Endothelial cell (in vitro differentiated cells): Measurements from ENCODE around the gene MIEF2. TPM values are rescaled to one million over a fixed set of nuclear protein-coding genes. Genes with fewer than 3 reads are reported as not detected.

Source experiments
- DNase-seq: peaks from one replicate; pipeline ENCODE4 v3.0.0; 2021; ENCODE audit warnings: low spot score
- H3K27ac Mint-ChIP-seq: one replicate; pipeline ENCODE4 v1.8.0; 2021; ENCODE audit warnings: mixed read lengths, inconsistent platforms; ENCODE audit not compliant: unreplicated experiment
- H3K27me3 Mint-ChIP-seq: one replicate; pipeline ENCODE4 v1.8.0; 2021; ENCODE audit warnings: mild to moderate bottlenecking, moderate library complexity, mixed read lengths, inconsistent platforms; ENCODE audit not compliant: unreplicated experiment
- H3K36me3 Mint-ChIP-seq: one replicate; pipeline ENCODE4 v1.8.0; 2021; ENCODE audit warnings: mild to moderate bottlenecking, low read depth, mixed read lengths, inconsistent platforms; ENCODE audit not compliant: unreplicated experiment
- H3K4me1 Mint-ChIP-seq: one replicate; pipeline ENCODE4 v1.8.0; 2021; ENCODE audit warnings: mild to moderate bottlenecking, mixed read lengths, inconsistent platforms; ENCODE audit not compliant: unreplicated experiment
- H3K4me3 Mint-ChIP-seq: one replicate; pipeline ENCODE4 v1.8.0; 2021; ENCODE audit warnings: mild to moderate bottlenecking, mixed read lengths, inconsistent platforms; ENCODE audit not compliant: unreplicated experiment
- H3K9me3 Mint-ChIP-seq: one replicate; pipeline ENCODE4 v1.8.0; 2021; ENCODE audit warnings: mixed read lengths, inconsistent platforms; ENCODE audit not compliant: unreplicated experiment
- total RNA-seq: library from RNA; stranded (reverse); fragmentation: NEBNext Ultra II Directional; extraction: Animal tissue kit (Norgen Biotek cat#: 25700); gene quantifications from one replicate; pipeline ENCODE4 v1.2.1, GENCODE V29; 2021; ENCODE audit not compliant: unreplicated experiment
- TF ChIP-seq, protein P1 (sequence below): fragments of 200-600 bp; sonication (generic); IDR thresholded peaks from one replicate; pipeline ENCODE4 v1.5.0; 2021; ENCODE audit warnings: antibody characterized with exemption; ENCODE audit not compliant: unreplicated experiment

Gene MIEF2
- total RNA-seq, 1 donor from 2014 or later = 11.6 TPM

DNA sequence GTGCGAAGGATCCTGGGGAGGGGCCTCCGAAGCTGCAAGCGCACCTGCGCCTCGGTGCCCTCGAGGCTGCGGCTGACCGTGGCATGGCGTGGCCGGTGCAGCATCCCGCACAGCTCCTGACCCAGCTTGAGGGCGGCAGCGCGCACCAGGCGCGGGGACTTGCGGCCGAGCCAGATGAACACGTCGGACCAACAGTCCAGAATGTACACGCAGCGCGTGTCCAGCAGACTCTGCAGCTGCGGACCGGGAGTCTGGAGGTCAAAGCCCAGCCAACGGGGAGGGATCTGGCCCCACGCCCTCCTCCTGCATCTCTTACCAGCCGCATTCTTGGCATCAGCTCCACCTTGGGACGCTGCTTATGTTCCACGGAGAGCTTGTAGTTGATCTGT lies 12.9 kb upstream of the MIEF2 start:
- Mint-ChIP-seq H3K27me3 (peaks cover 10% of the 10 kb centered on the region), H3K27ac (no peak overlapping the region), H3K4me1 (peaks cover 9% of the 10 kb centered on the region), H3K9me3 (no peaks in the 10 kb centered on the region), H3K36me3 (peaks cover 32% of the 10 kb centered on the region), H3K4me3 (no peak overlapping the region)
- DNase-seq = no peak
- TF ChIP-seq, protein P1, sequence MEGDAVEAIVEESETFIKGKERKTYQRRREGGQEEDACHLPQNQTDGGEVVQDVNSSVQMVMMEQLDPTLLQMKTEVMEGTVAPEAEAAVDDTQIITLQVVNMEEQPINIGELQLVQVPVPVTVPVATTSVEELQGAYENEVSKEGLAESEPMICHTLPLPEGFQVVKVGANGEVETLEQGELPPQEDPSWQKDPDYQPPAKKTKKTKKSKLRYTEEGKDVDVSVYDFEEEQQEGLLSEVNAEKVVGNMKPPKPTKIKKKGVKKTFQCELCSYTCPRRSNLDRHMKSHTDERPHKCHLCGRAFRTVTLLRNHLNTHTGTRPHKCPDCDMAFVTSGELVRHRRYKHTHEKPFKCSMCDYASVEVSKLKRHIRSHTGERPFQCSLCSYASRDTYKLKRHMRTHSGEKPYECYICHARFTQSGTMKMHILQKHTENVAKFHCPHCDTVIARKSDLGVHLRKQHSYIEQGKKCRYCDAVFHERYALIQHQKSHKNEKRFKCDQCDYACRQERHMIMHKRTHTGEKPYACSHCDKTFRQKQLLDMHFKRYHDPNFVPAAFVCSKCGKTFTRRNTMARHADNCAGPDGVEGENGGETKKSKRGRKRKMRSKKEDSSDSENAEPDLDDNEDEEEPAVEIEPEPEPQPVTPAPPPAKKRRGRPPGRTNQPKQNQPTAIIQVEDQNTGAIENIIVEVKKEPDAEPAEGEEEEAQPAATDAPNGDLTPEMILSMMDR = no peak

DNA sequence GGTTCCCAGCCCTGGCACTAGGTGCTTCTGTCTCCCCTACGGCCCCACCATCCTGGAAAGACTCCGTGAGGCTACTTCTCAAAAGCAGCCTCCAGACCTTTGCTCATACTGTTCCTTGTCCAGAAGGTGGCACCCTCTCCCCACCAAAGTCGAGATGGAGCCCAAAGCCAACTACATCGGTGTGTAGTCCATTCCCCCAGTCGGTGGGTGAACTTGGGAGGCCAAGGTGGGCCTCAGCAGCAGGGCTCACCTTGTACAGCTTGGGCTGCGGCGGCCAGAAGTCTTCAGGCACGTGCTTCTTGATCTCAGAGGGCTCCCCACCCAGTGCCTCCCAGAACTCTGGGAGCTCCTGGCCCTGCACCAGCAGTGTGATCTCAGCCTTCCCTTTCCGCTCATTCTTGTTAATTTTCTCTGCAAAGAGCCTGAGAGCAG lies 12.1 kb upstream of the MIEF2 start:
- Mint-ChIP-seq H3K27me3 (peaks cover 10% of the 10 kb centered on the region), H3K27ac (peak overlapping the region; percentile 59), H3K4me1 (peaks cover 9% of the 10 kb centered on the region), H3K36me3 (peaks cover 39% of the 10 kb centered on the region), H3K4me3 (peak overlapping the region; percentile 83), H3K9me3 (no peaks in the 10 kb centered on the region)
- TF ChIP-seq, protein P1 = peak; percentile 46
- DNase-seq = peak; percentile 69

DNA sequence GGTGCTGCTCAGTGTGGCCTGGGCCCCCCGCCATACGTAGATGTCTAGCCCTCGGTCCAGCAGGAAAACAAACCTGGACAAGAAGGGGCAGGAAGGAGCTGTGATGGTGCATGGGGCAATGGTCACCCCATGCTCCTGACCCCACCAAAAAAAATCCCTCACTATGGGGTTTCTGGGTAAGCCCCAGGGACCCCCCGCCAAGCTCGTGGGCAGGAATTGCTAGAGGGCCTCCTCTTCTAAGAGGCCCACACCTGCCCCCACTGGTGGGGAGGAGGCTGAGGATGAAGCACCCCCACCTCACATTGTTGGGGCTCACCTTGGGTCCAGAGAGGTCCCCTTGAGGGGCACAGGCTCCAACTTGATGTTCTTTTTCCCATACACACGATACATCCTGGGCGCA lies 11.7 kb upstream of the MIEF2 start:
- TF ChIP-seq, protein P1 = no peak
- Mint-ChIP-seq H3K4me1 (peaks cover 9% of the 10 kb centered on the region), H3K4me3 (peak overlapping the region; percentile 83), H3K36me3 (peaks cover 39% of the 10 kb centered on the region), H3K27me3 (peaks cover 10% of the 10 kb centered on the region), H3K27ac (no peak overlapping the region), H3K9me3 (no peaks in the 10 kb centered on the region)
- no peak for DNase-seq

DNA sequence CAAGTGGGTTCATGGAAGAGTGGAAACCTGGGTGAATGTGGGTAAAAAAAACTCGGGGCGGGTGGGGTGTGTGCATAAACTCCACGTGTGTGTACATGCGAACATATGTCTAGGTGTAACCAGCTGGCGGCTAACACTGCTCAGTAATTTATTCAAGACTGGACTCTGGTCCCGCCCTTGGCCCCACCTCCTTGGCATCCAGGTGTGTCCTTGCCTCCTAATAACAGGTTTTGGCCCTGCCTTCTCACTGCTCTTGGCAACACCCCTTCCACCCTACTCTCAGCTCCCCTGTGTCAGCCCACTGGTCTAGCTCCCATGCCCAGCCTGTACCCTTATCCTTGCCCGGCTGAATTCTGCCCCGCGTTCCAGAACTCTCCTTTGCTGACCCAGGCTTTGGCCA lies 10.2 kb upstream of the MIEF2 start:
- H3K4me1 Mint-ChIP-seq = peaks cover 9% of the 10 kb centered on the region
- TF ChIP-seq, protein P1 = no peak

DNA sequence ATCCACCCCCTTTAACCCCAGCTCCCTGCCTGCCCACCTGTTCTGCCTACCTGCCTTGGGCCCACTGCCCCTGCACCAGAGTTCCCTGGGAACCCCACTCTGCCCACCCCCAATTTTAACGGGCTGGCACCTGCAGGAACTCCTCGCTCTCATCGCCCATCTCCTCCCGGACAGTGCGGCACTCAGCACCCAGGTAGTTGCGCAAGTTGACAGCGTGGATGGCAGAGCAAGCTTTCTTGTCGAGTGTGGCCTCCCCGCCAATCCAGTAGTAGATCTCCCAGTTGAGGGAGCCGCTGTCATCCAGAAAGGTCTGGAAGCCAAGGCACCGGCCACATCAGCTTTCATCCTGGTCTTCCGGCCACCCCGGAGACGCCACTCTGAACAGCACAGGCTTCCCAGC lies 9.8 kb upstream of the MIEF2 start:
- Mint-ChIP-seq H3K36me3 (peaks cover 34% of the 10 kb centered on the region), H3K4me1 (peaks cover 9% of the 10 kb centered on the region), H3K4me3 (peak overlapping the region; percentile 74), H3K27me3 (peaks cover 8% of the 10 kb centered on the region), H3K9me3 (no peaks in the 10 kb centered on the region), H3K27ac (no peak overlapping the region)
- TF ChIP-seq, protein P1 = no peak
- DNase-seq = no peak

More for the DNA sequence above, 10.2 kb upstream of the MIEF2 start:
- DNase-seq = no peak
- Mint-ChIP-seq H3K4me3 (peak overlapping the region; percentile 74), H3K27me3 (peaks cover 10% of the 10 kb centered on the region), H3K27ac (no peak overlapping the region), H3K36me3 (peaks cover 38% of the 10 kb centered on the region), H3K9me3 (no peaks in the 10 kb centered on the region)
